ENCODE data around the gene GSC2. TPM values are rescaled to one million over a fixed set of nuclear protein-coding genes. Genes with fewer than 3 reads are reported as not detected.

Gene GSC2
- total and polyA plus RNA-seq, 2 of the 8 experiments (the other 6 are each of a cell fraction or from before 2014, with no cell fraction given) = 0.17 to 0.48 TPM

GRCh38 chr22:19167106-19167869 is 17.2 kb upstream of the GSC2 start:
- Histone ChIP-seq H3K4ac (replicated peaks; ENCODE audit: insufficient read length, low read depth, low read length) (no peak overlapping the region), H3K9ac (replicated peaks in 1 of 4; ENCODE audit: extremely low read depth in 1 of 4, low read depth in 3 of 4, low read length in 3 of 4) (no peak overlapping the region), H3K36me3 (ENCODE audit: control insufficient read depth in 2 of 4, insufficient read depth in 4 of 4, low read length in 3 of 4) (no peaks in the 10 kb centered on the region), H3K27me3 (replicated peaks in 1 of 4; ENCODE audit: control insufficient read depth in 3 of 4, extremely low read depth in 1 of 4, insufficient read depth in 3 of 4, low read length in 3 of 4) (peaks cover 20 to 46% (median 38%) of the 10 kb centered on the region in 4 experiments), H3K23me2 (ENCODE audit: low read depth, low read length) (peaks cover 7% of the 10 kb centered on the region), H4K8ac (ENCODE audit: extremely low read depth, insufficient read depth, low read length) (no peak overlapping the region), H2AK5ac (ENCODE audit: low read depth, low read length) (no peak overlapping the region), H2BK12ac (ENCODE audit: low read depth, low read length) (no peak overlapping the region), H3K4me2 (ENCODE audit: insufficient read depth in 1 of 2, low read depth in 2 of 2, low read length in 2 of 2) (no peak overlapping the region), H4K91ac (replicated peaks; ENCODE audit: insufficient read length, low read length) (no peak overlapping the region), H2BK15ac (ENCODE audit: low read length) (no peak overlapping the region), H3K79me2 (ENCODE audit: control insufficient read depth in 1 of 2, insufficient read depth in 2 of 2, low read length in 2 of 2) (peaks cover 2 to 7% of the 10 kb centered on the region in 2 experiments; a peak in 3 of 4 replicates), H4K5ac (ENCODE audit: insufficient read length, low read depth, low read length) (no peak overlapping the region), H3K23ac (ENCODE audit: insufficient read length) (no peak overlapping the region), H2BK20ac (ENCODE audit: low read length) (no peak overlapping the region), H2BK120ac (replicated peaks; ENCODE audit: low read depth, low read length) (no peak overlapping the region), H2AFZ (ENCODE audit: low read length) (no peak overlapping the region), H3K4me1 (replicated peaks in 1 of 4; ENCODE audit: control insufficient read depth in 3 of 4, insufficient read depth in 4 of 4, low read length in 3 of 4) (peaks cover 0 to 12% (median 8%) of the 10 kb centered on the region in 4 experiments; a peak in 6 of 7 replicates), H3K27ac (ENCODE audit: low read depth, low read length) (no peak overlapping the region), H3K79me1 (ENCODE audit: low read depth, low read length) (peaks cover 3% of the 10 kb centered on the region; the same call in 1 of the 2 replicates), H4K20me1 (replicated peaks in 1 of 2; ENCODE audit: control insufficient read depth in 1 of 2, insufficient read depth in 2 of 2, low read length in 2 of 2) (peaks cover 0 to 2% of the 10 kb centered on the region in 2 experiments), H3K18ac (ENCODE audit: extremely low read depth, low read length) (no peak overlapping the region), H3K56ac (replicated peaks; ENCODE audit: insufficient read length, low read depth, low read length) (no peak overlapping the region), H3K14ac (ENCODE audit: insufficient read length) (no peak overlapping the region), H2BK5ac (ENCODE audit: low read depth, low read length) (no peak overlapping the region), H3K9me3 (ENCODE audit: insufficient read depth in 2 of 2, low read depth in 1 of 2, low read length in 1 of 2) (no peaks in the 10 kb centered on the region), H3K4me3 (ENCODE audit: extremely low read depth in 1 of 4, insufficient read depth in 2 of 4, low read depth in 3 of 4, low read length in 4 of 4) (no peak overlapping the region)
- no peak for FAIRE-seq
- ChIA-PET POLR2A (ENCODE audit: partially characterized antibody) (interaction anchor here (1.0 to 2.2 kb wide), 2 partner anchors 10 to 51 kb away, joined by 3 to 9 read pairs; no protein-coding TSS in a partner anchor), CTCF (ENCODE audit: partially characterized antibody) (interaction anchor here (0.6 to 2.3 kb wide), 5 partner anchors 9 to 59 kb away, joined by 3 to 11 read pairs (median 3); no protein-coding TSS in a partner anchor)
- WGBS, 2 experiments (ENCODE audit: extremely low coverage in 1 of 2, insufficient coverage in 1 of 2, insufficient read length in 1 of 2, insufficient replicate concordance in 2 of 2, low coverage in 1 of 2, low lambda C conversion rate in 2 of 2, missing lambda C conversion rate in 1 of 2) = 84% methylated on average over 13 of the region's 13 CpGs; no CpG with 5 or more reads in 1 of the 2 experiments
- no peak for DNase-seq (ENCODE audit: low read depth in 1 of 2, low spot score in 2 of 2)
- TF ChIP-seq POU5F1 (IDR thresholded peaks at IDR 0.05; ENCODE audit: low read depth, low read length) = no peak
- TF ChIP-seq BACH1 (IDR thresholded peaks at IDR 0.05; ENCODE audit: low read length) = no peak
- TF ChIP-seq SIRT6 (IDR thresholded peaks at IDR 0.05; ENCODE audit: low read length) = no peak
- no peak for TF ChIP-seq MAFK (IDR thresholded peaks at IDR 0.05; ENCODE audit: low read depth, low read length)

Measured in H1 (cell line).